Panc1 (cell line): ENCODE results near the gene BICRA.

Experiments
- CTCF ChIP-seq: fragments of 450-650 bp; IDR thresholded peaks from 2 replicates; pipeline ENCODE4 v1.5.1; 2017; ENCODE audit warnings: mild to moderate bottlenecking
- POLR2AphosphoS5 ChIP-seq: IDR thresholded peaks from 2 replicates; pipeline ENCODE4 v1.6.1; 2012; ENCODE audit warnings: mild to moderate bottlenecking, low read depth, low read length, moderate library complexity
- REST ChIP-seq, 2 experiments: IDR thresholded peaks; 2 replicates each; pipeline ENCODE4 v1.6.1; 2011 to 2012; ENCODE audit warnings: low read depth in 2 of 2, control low read depth in 1 of 2, low read length in 1 of 2, mild to moderate bottlenecking in 1 of 2, moderate library complexity in 1 of 2; ENCODE audit not compliant: insufficient read depth in 1 of 2
- SIN3A ChIP-seq: IDR thresholded peaks from 2 replicates; pipeline ENCODE4 v1.6.1; 2012; ENCODE audit warnings: low read depth, mild to moderate bottlenecking, low read length, moderate library complexity, borderline replicate concordance; ENCODE audit not compliant: insufficient read depth
- TCF7L2 ChIP-seq: IDR thresholded peaks from 2 replicates; pipeline ENCODE4 v1.6.1; 2011; ENCODE audit warnings: mild to moderate bottlenecking, low read depth, low read length, inconsistent platforms

GRCh38 chr19:47704656-47705055 is 95.7 kb downstream of the BICRA start:
- TF ChIP-seq CTCF (no peak), POLR2AphosphoS5 (no peak), SIN3A (no peak), REST (IDR thresholded peaks at IDR 0.05; ENCODE audit: insufficient read depth in 1 of 2, low read depth in 2 of 2, low read length in 1 of 2) (no peak), TCF7L2 (no peak)
